Body of pancreas (tissue), 4 donors: Measurements from ENCODE around the gene ATL1.

Experiments
- POLR2A ChIP-seq, 3 donors: fragments of 450-650 bp; IDR thresholded peaks; one replicate each; pipeline ENCODE4 v1.6.1; 2016; ENCODE audit warnings: antibody characterized with exemption in 3 of 3, mild to moderate bottlenecking in 2 of 3
- TF ChIP-seq, protein P1 (sequence below), 7 experiments: fragments of 450-650 bp in 4 of 7; fragments of 200-600 bp in 3 of 7; sonication (generic) in 3 of 7; IDR thresholded peaks; one replicate each; pipeline ENCODE4 v1.5.1; 2016 to 2019; ENCODE audit warnings: antibody characterized with exemption in 7 of 7

DNA sequence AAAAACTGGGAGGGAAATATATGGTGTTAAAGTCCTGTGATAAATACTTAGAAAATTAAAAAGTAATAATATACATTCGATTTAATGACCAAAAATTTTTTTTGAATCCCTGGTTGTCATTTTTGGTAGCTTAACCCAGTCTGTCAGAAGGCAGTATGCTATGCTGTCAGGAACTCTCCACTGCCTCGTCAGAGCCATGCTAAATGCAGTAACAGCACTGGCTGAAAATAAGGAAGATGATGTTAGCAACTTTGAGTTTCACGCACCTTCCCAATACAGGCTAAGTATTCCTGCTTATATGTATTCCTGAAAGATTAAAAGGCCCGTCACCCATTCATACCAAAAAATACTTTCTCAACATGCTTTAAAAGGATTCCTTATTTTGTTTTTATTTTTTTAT is 74.0 kb downstream of the ATL1 start:
- no peak for TF ChIP-seq POLR2A (IDR thresholded peaks at IDR 0.05)
- TF ChIP-seq, protein P1, sequence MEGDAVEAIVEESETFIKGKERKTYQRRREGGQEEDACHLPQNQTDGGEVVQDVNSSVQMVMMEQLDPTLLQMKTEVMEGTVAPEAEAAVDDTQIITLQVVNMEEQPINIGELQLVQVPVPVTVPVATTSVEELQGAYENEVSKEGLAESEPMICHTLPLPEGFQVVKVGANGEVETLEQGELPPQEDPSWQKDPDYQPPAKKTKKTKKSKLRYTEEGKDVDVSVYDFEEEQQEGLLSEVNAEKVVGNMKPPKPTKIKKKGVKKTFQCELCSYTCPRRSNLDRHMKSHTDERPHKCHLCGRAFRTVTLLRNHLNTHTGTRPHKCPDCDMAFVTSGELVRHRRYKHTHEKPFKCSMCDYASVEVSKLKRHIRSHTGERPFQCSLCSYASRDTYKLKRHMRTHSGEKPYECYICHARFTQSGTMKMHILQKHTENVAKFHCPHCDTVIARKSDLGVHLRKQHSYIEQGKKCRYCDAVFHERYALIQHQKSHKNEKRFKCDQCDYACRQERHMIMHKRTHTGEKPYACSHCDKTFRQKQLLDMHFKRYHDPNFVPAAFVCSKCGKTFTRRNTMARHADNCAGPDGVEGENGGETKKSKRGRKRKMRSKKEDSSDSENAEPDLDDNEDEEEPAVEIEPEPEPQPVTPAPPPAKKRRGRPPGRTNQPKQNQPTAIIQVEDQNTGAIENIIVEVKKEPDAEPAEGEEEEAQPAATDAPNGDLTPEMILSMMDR (IDR thresholded peaks at IDR 0.05): no peak
